ENCODE results near the gene PHKA2.

Gene PHKA2

GRCh38 chrX:18917831-18918230 is 66.1 kb downstream of the PHKA2 start:
- TF ChIP-seq EZH2 (IDR thresholded peaks at IDR 0.05; ENCODE audit: borderline replicate concordance, low read depth, low read length, severe bottlenecking) = no peak
- peaks cover 6% of the 10 kb centered on the region for H3K9me3 ChIP-seq (ENCODE audit: insufficient read depth, low read length, severe bottlenecking)
- H3K4me3 ChIP-seq (ENCODE audit: low read depth in 1 of 2, low read length in 2 of 2) = no peak overlapping the region
- DNase-seq (no peak), ATAC-seq (ENCODE audit: insufficient read depth, low read depth) (no peak)
- no peak overlapping the region for H3K27ac ChIP-seq (ENCODE audit: low read length)
- H3K36me3 ChIP-seq (ENCODE audit: insufficient read depth, low read length) = peaks cover 31% of the 10 kb centered on the region
- H4K20me1 ChIP-seq (ENCODE audit: insufficient read depth, low read length) = no peaks in the 10 kb centered on the region
- no peaks in the 10 kb centered on the region for H3K79me2 ChIP-seq (ENCODE audit: insufficient read depth, low read length)
- no peak overlapping the region for H3K4me2 ChIP-seq (ENCODE audit: insufficient read depth, low read length)
- H2AFZ ChIP-seq (ENCODE audit: low read depth, low read length) = no peak overlapping the region
- H3K27me3 ChIP-seq (ENCODE audit: insufficient read depth, low read length, poor library complexity) = no peaks in the 10 kb centered on the region
- no peaks in the 10 kb centered on the region for H3K4me1 ChIP-seq (ENCODE audit: insufficient read depth, low read length)
- H3K9ac ChIP-seq (ENCODE audit: low read depth, low read length) = no peak overlapping the region

DNA sequence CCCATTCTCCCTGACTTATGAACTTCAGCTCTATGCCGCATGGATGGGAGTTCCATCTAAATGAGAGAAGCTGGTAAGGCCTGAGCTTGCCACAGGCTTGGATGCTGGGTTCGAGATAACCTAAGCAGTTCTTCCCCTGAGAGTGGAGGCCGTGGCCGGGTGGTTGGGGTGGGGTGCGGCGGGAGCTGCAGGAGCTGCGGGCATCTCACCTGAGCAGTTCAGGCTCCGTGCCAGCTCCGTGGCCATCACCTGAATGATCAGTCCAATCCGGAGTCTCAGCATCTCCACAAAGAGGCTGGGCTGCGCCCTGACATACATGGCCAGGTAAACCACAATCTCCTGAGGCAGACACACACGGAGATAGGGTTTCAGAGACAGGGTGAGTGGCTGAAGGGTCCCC is 77.6 kb downstream of the PHKA2 start:
- Histone ChIP-seq H2AFZ (ENCODE audit: low read depth, low read length) (no peak overlapping the region), H3K4me3 (ENCODE audit: low read depth in 1 of 2, low read length in 2 of 2) (no peak overlapping the region), H4K20me1 (ENCODE audit: insufficient read depth, low read length) (no peaks in the 10 kb centered on the region), H3K4me1 (ENCODE audit: insufficient read depth, low read length) (no peaks in the 10 kb centered on the region), H3K9me3 (ENCODE audit: insufficient read depth, low read length, severe bottlenecking) (no peaks in the 10 kb centered on the region), H3K79me2 (ENCODE audit: insufficient read depth, low read length) (no peaks in the 10 kb centered on the region), H3K4me2 (ENCODE audit: insufficient read depth, low read length) (no peak overlapping the region), H3K36me3 (ENCODE audit: insufficient read depth, low read length) (peaks cover 35% of the 10 kb centered on the region), H3K9ac (ENCODE audit: low read depth, low read length) (no peak overlapping the region), H3K27ac (ENCODE audit: low read length) (no peak overlapping the region), H3K27me3 (ENCODE audit: insufficient read depth, low read length, poor library complexity) (no peaks in the 10 kb centered on the region)
- TF ChIP-seq EZH2 (IDR thresholded peaks at IDR 0.05; ENCODE audit: borderline replicate concordance, low read depth, low read length, severe bottlenecking) (no peak), CTCF (IDR thresholded peaks at IDR 0.05; ENCODE audit: borderline replicate concordance, extremely low read depth, low read length, poor library complexity, severe bottlenecking) (no peak)
- ATAC-seq (ENCODE audit: insufficient read depth, low read depth) (no peak), DNase-seq (no peak)

- no peak for ATAC-seq (ENCODE audit: insufficient read depth, low read depth)
- no peak for TF ChIP-seq EZH2 (IDR thresholded peaks at IDR 0.05; ENCODE audit: borderline replicate concordance, low read depth, low read length, severe bottlenecking)
- TF ChIP-seq CTCF (IDR thresholded peaks at IDR 0.05; ENCODE audit: borderline replicate concordance, extremely low read depth, low read length, poor library complexity, severe bottlenecking) = no peak
- no peaks in the 10 kb centered on the region for H3K4me1 ChIP-seq (ENCODE audit: insufficient read depth, low read length)
- H3K27ac ChIP-seq (ENCODE audit: low read length) = no peak overlapping the region
- no peak for DNase-seq
- no peaks in the 10 kb centered on the region for H3K79me2 ChIP-seq (ENCODE audit: insufficient read depth, low read length)
- H2AFZ ChIP-seq (ENCODE audit: low read depth, low read length) = no peak overlapping the region
- H3K9me3 ChIP-seq (ENCODE audit: insufficient read depth, low read length, severe bottlenecking) = no peaks in the 10 kb centered on the region
- H3K9ac ChIP-seq (ENCODE audit: low read depth, low read length) = no peak overlapping the region
- H3K27me3 ChIP-seq (ENCODE audit: insufficient read depth, low read length, poor library complexity) = no peaks in the 10 kb centered on the region
- H3K36me3 ChIP-seq (ENCODE audit: insufficient read depth, low read length) = peaks cover 20% of the 10 kb centered on the region
- no peak overlapping the region for H3K4me2 ChIP-seq (ENCODE audit: insufficient read depth, low read length)
- no peaks in the 10 kb centered on the region for H4K20me1 ChIP-seq (ENCODE audit: insufficient read depth, low read length)
- no peak overlapping the region for H3K4me3 ChIP-seq (ENCODE audit: low read depth in 1 of 2, low read length in 2 of 2)
Measured at GRCh38 chrX:18900401-18900976, 83.4 kb downstream of the PHKA2 start.

DNA sequence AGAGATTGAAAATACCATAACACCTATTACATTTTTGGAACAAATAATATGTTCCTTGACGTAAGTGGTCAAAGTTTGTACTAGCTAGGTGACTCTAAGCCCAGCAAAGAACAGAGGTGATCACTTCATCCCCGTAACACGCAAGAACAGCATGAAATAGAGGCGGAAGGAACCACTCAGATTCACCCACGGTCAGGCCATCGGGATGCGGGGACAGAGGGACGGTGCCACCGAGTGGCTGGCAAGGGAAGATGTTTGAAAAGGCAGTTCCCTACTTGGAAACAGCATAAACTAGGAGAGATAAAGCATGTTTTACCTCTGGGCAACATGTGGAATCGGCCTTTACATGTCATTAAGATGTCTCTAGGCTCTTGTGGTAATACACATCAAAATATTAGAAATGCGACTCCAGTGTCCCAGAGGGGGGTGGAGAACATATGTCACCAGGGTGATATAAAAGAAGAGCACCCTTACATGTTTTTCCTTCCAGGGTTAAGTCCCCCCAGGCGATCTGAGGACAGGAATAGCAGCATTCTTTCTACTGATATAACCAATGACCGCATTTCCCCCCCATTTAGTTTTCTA is 84.0 kb downstream of the PHKA2 start:
- TF ChIP-seq CTCF (IDR thresholded peaks at IDR 0.05; ENCODE audit: borderline replicate concordance, extremely low read depth, low read length, poor library complexity, severe bottlenecking) (peak; percentile 35), EZH2 (IDR thresholded peaks at IDR 0.05; ENCODE audit: borderline replicate concordance, low read depth, low read length, severe bottlenecking) (no peak)
- no peaks in the 10 kb centered on the region for H3K27me3 ChIP-seq (ENCODE audit: insufficient read depth, low read length, poor library complexity)
- DNase-seq (no peak), ATAC-seq (ENCODE audit: insufficient read depth, low read depth) (no peak)
- no peaks in the 10 kb centered on the region for H3K79me2 ChIP-seq (ENCODE audit: insufficient read depth, low read length)
- H3K4me1 ChIP-seq (ENCODE audit: insufficient read depth, low read length) = no peaks in the 10 kb centered on the region
- H4K20me1 ChIP-seq (ENCODE audit: insufficient read depth, low read length) = no peaks in the 10 kb centered on the region
- H3K4me2 ChIP-seq (ENCODE audit: insufficient read depth, low read length) = no peak overlapping the region
- no peaks in the 10 kb centered on the region for H3K9me3 ChIP-seq (ENCODE audit: insufficient read depth, low read length, severe bottlenecking)
- H2AFZ ChIP-seq (ENCODE audit: low read depth, low read length) = no peak overlapping the region
- no peak overlapping the region for H3K27ac ChIP-seq (ENCODE audit: low read length)
- H3K4me3 ChIP-seq (ENCODE audit: low read depth in 1 of 2, low read length in 2 of 2) = no peak overlapping the region
- peaks cover 18% of the 10 kb centered on the region for H3K36me3 ChIP-seq (ENCODE audit: insufficient read depth, low read length)
- H3K9ac ChIP-seq (ENCODE audit: low read depth, low read length) = no peak overlapping the region
